ENCODE data around the gene TRHDE.

GRCh38 chr12:72574138-72574537, 302.0 kb downstream of the TRHDE start:
- no peak for TF ChIP-seq POLR2A (IDR thresholded peaks at IDR 0.05)
- TF ChIP-seq CTCF (IDR thresholded peaks at IDR 0.05): no peak
